ENCODE results near the gene SORBS2.

SORBS2 gene

GRCh38 chr4:185637163-185637875 lies 174.7 kb downstream of the SORBS2 start:
- H3K27ac ChIP-seq, result no peak overlapping the region
- TF ChIP-seq ZFX (IDR thresholded peaks at IDR 0.05; ENCODE audit: borderline replicate concordance) (no peak), CTCF (IDR thresholded peaks at IDR 0.05) (no peak)

- peak; percentile 72 for TF ChIP-seq CTCF (IDR thresholded peaks at IDR 0.05)
- no peak for TF ChIP-seq ZFX (IDR thresholded peaks at IDR 0.05; ENCODE audit: borderline replicate concordance)
These were observed 177.8 kb downstream of the SORBS2 start for GRCh38 chr4:185634066-185634652.

GRCh38 chr4:185626798-185627197 lies 185.2 kb downstream of the SORBS2 start:
- no peak overlapping the region for H3K27ac ChIP-seq
- TF ChIP-seq ZFX (IDR thresholded peaks at IDR 0.05; ENCODE audit: borderline replicate concordance) (no peak), CTCF (IDR thresholded peaks at IDR 0.05) (no peak)

More at GRCh38 chr4:185634066-185634652, 177.8 kb downstream of the SORBS2 start:
- no peak overlapping the region for H3K27ac ChIP-seq

GRCh38 chr4:185625503-185625902 lies 186.5 kb downstream of the SORBS2 start:
- no peak for TF ChIP-seq CTCF (IDR thresholded peaks at IDR 0.05)
- TF ChIP-seq ZFX (IDR thresholded peaks at IDR 0.05; ENCODE audit: borderline replicate concordance), result no peak
- H3K27ac ChIP-seq, result no peak overlapping the region

- H3K27ac ChIP-seq, result no peak overlapping the region
- TF ChIP-seq CTCF (IDR thresholded peaks at IDR 0.05) (no peak), ZFX (IDR thresholded peaks at IDR 0.05; ENCODE audit: borderline replicate concordance) (no peak)
These were observed 187.8 kb downstream of the SORBS2 start for GRCh38 chr4:185624259-185624589.

- H3K27ac ChIP-seq, result no peak overlapping the region
- TF ChIP-seq CTCF (IDR thresholded peaks at IDR 0.05) (no peak), ZFX (IDR thresholded peaks at IDR 0.05; ENCODE audit: borderline replicate concordance) (no peak)
These were observed 188.3 kb downstream of the SORBS2 start for GRCh38 chr4:185623444-185624258.

- TF ChIP-seq ZFX (IDR thresholded peaks at IDR 0.05; ENCODE audit: borderline replicate concordance) (no peak), CTCF (IDR thresholded peaks at IDR 0.05) (no peak)
- H3K27ac ChIP-seq, result no peak overlapping the region
These were observed 203.8 kb downstream of the SORBS2 start for GRCh38 chr4:185608185-185608584.
